MM.1S (cell line): ENCODE measurements around the gene HJV.
A peak's percentile ranks its signal among the peaks of the same experiment; 100 is the strongest.

Experiments used
- CTCF ChIP-seq: fragments of 300-600 bp; sonication (generic); IDR thresholded peaks from 2 replicates; pipeline ENCODE4 v1.5.1; 2016; ENCODE audit warnings: antibody characterized with exemption, low read length, mixed read lengths
- EZH2phosphoT487 ChIP-seq: fragments of 300-600 bp; sonication (generic); IDR thresholded peaks from 2 replicates; pipeline ENCODE4 v1.6.1; 2018; ENCODE audit warnings: antibody characterized with exemption, low read length

- TF ChIP-seq CTCF (peak; percentile 45), EZH2phosphoT487 (no peak)
These were observed 42.4 kb downstream of the HJV start for GRCh38 chr1:145978854-145979745.
